Jurkat, Clone E6-1 (cell line): Measurements from ENCODE around the gene PIH1D1.

ENCODE experiments used
- DNase-seq: peaks from one replicate; pipeline ENCODE4 v3.0.0-alpha.2; 2011; ENCODE audit warnings: low read depth, low spot score
- H3K4me3 ChIP-seq: 2 replicates; pipeline ENCODE4 v1.5.1; 2011; ENCODE audit warnings: mild to moderate bottlenecking, low read length, control low read depth, moderate library complexity

The PIH1D1 gene

GRCh38 chr19:49407482-49408015 lies 44.1 kb downstream of the PIH1D1 start:
- DNase-seq: no peak
- no peak overlapping the region for H3K4me3 ChIP-seq

GRCh38 chr19:49407079-49407478 lies 44.5 kb downstream of the PIH1D1 start:
- no peak for DNase-seq
- no peak overlapping the region for H3K4me3 ChIP-seq

GRCh38 chr19:49403404-49404187 lies 48.0 kb downstream of the PIH1D1 start:
- H3K4me3 ChIP-seq: no peak overlapping the region
- no peak for DNase-seq

GRCh38 chr19:49400029-49400428 lies 51.6 kb downstream of the PIH1D1 start:
- no peak overlapping the region for H3K4me3 ChIP-seq
- no peak for DNase-seq

GRCh38 chr19:49398931-49399330 lies 52.7 kb downstream of the PIH1D1 start:
- H3K4me3 ChIP-seq: no peak overlapping the region
- no peak for DNase-seq

- no peak overlapping the region for H3K4me3 ChIP-seq
- peak; percentile 60 for DNase-seq
Measured at GRCh38 chr19:49398001-49398615, 53.5 kb downstream of the PIH1D1 start.

- H3K4me3 ChIP-seq: no peak overlapping the region
- no peak for DNase-seq
Measured at GRCh38 chr19:49396738-49397505, 54.7 kb downstream of the PIH1D1 start.
